ENCODE results near the gene SLC5A10. TPM values are rescaled to one million over a fixed set of nuclear protein-coding genes. Genes with fewer than 3 reads are reported as not detected.
"Not testable (repeated sequence)": the region's sequence is repeated elsewhere in the genome, so short reads cannot be mapped to it uniquely, and the experiment has no call there.

Gene SLC5A10
- total RNA-seq, 1 donor from 2014 or later = not detected

DNA sequence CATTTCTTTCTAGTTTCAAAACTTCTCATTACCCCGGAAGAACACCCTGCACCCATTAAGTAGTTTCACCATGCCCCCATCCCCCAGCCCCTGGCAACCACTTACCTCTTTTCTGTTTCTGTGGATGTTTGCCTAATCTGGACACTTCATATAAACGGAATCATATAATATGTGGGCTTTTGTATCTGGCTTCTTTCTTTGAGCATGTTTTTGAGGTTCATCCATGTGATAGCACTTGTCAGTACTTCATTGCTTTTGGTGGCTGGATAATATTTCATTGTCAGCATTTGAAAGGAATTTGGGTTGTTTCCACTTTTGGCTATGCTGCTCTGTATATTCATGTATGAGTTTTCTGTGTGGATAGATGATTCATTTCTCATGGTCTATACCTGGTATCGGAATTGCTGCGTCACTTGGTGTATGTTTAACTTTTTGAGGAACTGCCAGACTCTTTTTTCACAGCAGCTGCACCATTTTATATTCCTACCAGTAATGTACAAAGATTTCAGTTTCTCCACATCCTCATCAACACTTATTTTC lies 30.0 kb upstream of the SLC5A10 start:
- Histone ChIP-seq H3K4me3 (ENCODE audit: low read depth, low read length) (no peak overlapping the region), H3K27me3 (ENCODE audit: control insufficient read depth, insufficient read depth, low read length) (no peaks in the 10 kb centered on the region), H3K36me3 (ENCODE audit: control insufficient read depth, insufficient read depth, low read length) (peaks cover 3% of the 10 kb centered on the region)
- FAIRE-seq (no peak), DNase-seq (ENCODE audit: low read depth) (peak; percentile 93)
- no peak for TF ChIP-seq CTCF (IDR thresholded peaks at IDR 0.05; ENCODE audit: insufficient read depth, low read length, severe bottlenecking)

DNA sequence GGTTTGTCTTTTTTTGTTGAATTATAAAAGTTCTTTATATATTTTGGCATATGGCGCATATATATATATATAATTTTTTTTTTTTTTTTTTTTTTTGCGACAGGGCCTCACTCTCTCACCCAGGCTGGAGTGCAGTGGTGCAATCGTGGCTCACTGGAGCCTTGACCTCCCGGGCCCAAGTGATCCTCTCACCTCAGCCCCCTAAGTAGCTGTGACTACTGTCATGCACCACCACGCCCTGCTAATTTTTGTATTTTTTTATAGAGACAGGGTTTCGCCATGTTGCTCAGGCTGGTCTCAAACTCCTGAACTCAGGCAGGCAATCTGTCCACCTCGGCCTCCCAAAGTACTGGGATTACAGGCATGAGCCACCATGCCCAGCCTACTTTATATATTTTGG lies 29.4 kb upstream of the SLC5A10 start:
- not testable (repeated sequence) for H3K27me3 ChIP-seq (ENCODE audit: control insufficient read depth, insufficient read depth, low read length); FAIRE-seq; H3K36me3 ChIP-seq (ENCODE audit: control insufficient read depth, insufficient read depth, low read length); H3K4me3 ChIP-seq (ENCODE audit: low read depth, low read length); DNase-seq (ENCODE audit: low read depth)

GRCh38 chr17:18925187-18925586 lies 26.8 kb upstream of the SLC5A10 start:
- H3K4me3 ChIP-seq (ENCODE audit: low read depth, low read length) = no peak overlapping the region
- TF ChIP-seq CTCF (IDR thresholded peaks at IDR 0.05; ENCODE audit: insufficient read depth, low read length, severe bottlenecking) = no peak
- H3K27me3 ChIP-seq (ENCODE audit: control insufficient read depth, insufficient read depth, low read length) = no peaks in the 10 kb centered on the region
- FAIRE-seq = no peak
- DNase-seq (ENCODE audit: low read depth) = no peak
- H3K36me3 ChIP-seq (ENCODE audit: control insufficient read depth, insufficient read depth, low read length) = peaks cover 7% of the 10 kb centered on the region

- DNase-seq (ENCODE audit: low read depth) (no peak), FAIRE-seq (no peak)
- Histone ChIP-seq H3K36me3 (ENCODE audit: control insufficient read depth, insufficient read depth, low read length) (peaks cover 12% of the 10 kb centered on the region), H3K4me3 (ENCODE audit: low read depth, low read length) (no peak overlapping the region), H3K27me3 (ENCODE audit: control insufficient read depth, insufficient read depth, low read length) (no peaks in the 10 kb centered on the region)
- no peak for TF ChIP-seq CTCF (IDR thresholded peaks at IDR 0.05; ENCODE audit: insufficient read depth, low read length, severe bottlenecking)
Measured at GRCh38 chr17:18928628-18929125, 23.3 kb upstream of the SLC5A10 start.

- no peak for FAIRE-seq
Measured at GRCh38 chr17:18932360-18933055, 19.5 kb upstream of the SLC5A10 start.

More at GRCh38 chr17:18932360-18933055, 19.5 kb upstream of the SLC5A10 start:
- H3K4me3 ChIP-seq (ENCODE audit: low read depth, low read length) = no peak overlapping the region
- no peaks in the 10 kb centered on the region for H3K27me3 ChIP-seq (ENCODE audit: control insufficient read depth, insufficient read depth, low read length)
- DNase-seq (ENCODE audit: low read depth) = no peak
- no peak for TF ChIP-seq CTCF (IDR thresholded peaks at IDR 0.05; ENCODE audit: insufficient read depth, low read length, severe bottlenecking)
- H3K36me3 ChIP-seq (ENCODE audit: control insufficient read depth, insufficient read depth, low read length) = peaks cover 12% of the 10 kb centered on the region
